Activated B cell treated with CpG ODN at 0.5 μM for 24 hours (primary cell): Measurements from ENCODE around the gene SLC44A1. TPM values are rescaled to one million over a fixed set of nuclear protein-coding genes. Genes with fewer than 3 reads are reported as not detected.

ENCODE experiments used
- ATAC-seq: fragments of 200-7000 bp; cut with Tn5 transposase; one replicate; pipeline ENCODE4 v1.10.0; 2021; ENCODE audit warnings: low read depth, mild to moderate bottlenecking, moderate library complexity
- CTCF ChIA-PET: fragments of 350-600 bp; sonication (Branson Sonifier 250); formaldehyde crosslinking; loops from one replicate; lab custom pipeline; 2021; ENCODE audit warnings: antibody characterized with exemption; lab: Charles Lee
- POLR2A ChIA-PET: fragments of 350-600 bp; sonication (Branson Sonifier 250); formaldehyde crosslinking; loops from one replicate; lab custom pipeline; 2021; ENCODE audit warnings: antibody characterized with exemption; lab: Charles Lee
- DNase-seq: peaks from one replicate; pipeline ENCODE4 v3.0.0; 2022
- H3K27ac Mint-ChIP-seq: one replicate; pipeline ENCODE4 v1.8.0; 2020; ENCODE audit warnings: mixed read lengths
- H3K27me3 Mint-ChIP-seq: one replicate; pipeline ENCODE4 v1.8.0; 2021; ENCODE audit warnings: mixed read lengths
- H3K36me3 Mint-ChIP-seq: one replicate; pipeline ENCODE4 v1.8.0; 2021; ENCODE audit warnings: low read depth, mixed read lengths
- H3K4me1 Mint-ChIP-seq: one replicate; pipeline ENCODE4 v1.8.0; 2021; ENCODE audit warnings: mixed read lengths
- H3K4me3 Mint-ChIP-seq: one replicate; pipeline ENCODE4 v1.8.0; 2020; ENCODE audit warnings: mild to moderate bottlenecking, mixed read lengths
- H3K9me3 Mint-ChIP-seq: one replicate; pipeline ENCODE4 v1.8.0; 2020; ENCODE audit warnings: mixed read lengths
- intact Hi-C: fragments of 100-400 bp; cut with micrococcal nuclease; formaldehyde crosslinking; loops from one replicate; pipeline ENCODE4 v1.15.1; 2024
- total RNA-seq: library from RNA; stranded (reverse); gene quantifications from 2 replicates; pipeline ENCODE4 v1.2.3, GENCODE V29; 2022
- TF ChIP-seq, protein P1 (sequence below): fragments of 200-600 bp; IDR thresholded peaks from one replicate; pipeline ENCODE4 v1.8.0; 2022; ENCODE audit warnings: antibody characterized with exemption, mild to moderate bottlenecking

Gene SLC44A1
- total RNA-seq, 1 donor from 2014 or later, result 10.1 TPM

- ChIA-PET POLR2A (no interaction called here), CTCF (no interaction called here)
- Mint-ChIP-seq H3K36me3 (peaks cover 6% of the 10 kb centered on the region), H3K9me3 (no peaks in the 10 kb centered on the region), H3K4me3 (no peak overlapping the region), H3K27ac (no peak overlapping the region), H3K27me3 (no peaks in the 10 kb centered on the region), H3K4me1 (peaks cover 5% of the 10 kb centered on the region)
- no peak for ATAC-seq
- TF ChIP-seq, protein P1, sequence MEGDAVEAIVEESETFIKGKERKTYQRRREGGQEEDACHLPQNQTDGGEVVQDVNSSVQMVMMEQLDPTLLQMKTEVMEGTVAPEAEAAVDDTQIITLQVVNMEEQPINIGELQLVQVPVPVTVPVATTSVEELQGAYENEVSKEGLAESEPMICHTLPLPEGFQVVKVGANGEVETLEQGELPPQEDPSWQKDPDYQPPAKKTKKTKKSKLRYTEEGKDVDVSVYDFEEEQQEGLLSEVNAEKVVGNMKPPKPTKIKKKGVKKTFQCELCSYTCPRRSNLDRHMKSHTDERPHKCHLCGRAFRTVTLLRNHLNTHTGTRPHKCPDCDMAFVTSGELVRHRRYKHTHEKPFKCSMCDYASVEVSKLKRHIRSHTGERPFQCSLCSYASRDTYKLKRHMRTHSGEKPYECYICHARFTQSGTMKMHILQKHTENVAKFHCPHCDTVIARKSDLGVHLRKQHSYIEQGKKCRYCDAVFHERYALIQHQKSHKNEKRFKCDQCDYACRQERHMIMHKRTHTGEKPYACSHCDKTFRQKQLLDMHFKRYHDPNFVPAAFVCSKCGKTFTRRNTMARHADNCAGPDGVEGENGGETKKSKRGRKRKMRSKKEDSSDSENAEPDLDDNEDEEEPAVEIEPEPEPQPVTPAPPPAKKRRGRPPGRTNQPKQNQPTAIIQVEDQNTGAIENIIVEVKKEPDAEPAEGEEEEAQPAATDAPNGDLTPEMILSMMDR, result no peak
- intact Hi-C loops, result no loop called here
- no peak for DNase-seq
These were observed 240.7 kb downstream of the SLC44A1 start for GRCh38 chr9:105485131-105485530.

Other genes starting within 250 kb of the SLC44A1 start
- 10.2 and 12.4 TPM in 2 replicates for gene FSD1L, start 203.4 kb downstream of the SLC44A1 start, total RNA-seq